ENCODE results near the gene CRLF1.

Gene CRLF1

DNA sequence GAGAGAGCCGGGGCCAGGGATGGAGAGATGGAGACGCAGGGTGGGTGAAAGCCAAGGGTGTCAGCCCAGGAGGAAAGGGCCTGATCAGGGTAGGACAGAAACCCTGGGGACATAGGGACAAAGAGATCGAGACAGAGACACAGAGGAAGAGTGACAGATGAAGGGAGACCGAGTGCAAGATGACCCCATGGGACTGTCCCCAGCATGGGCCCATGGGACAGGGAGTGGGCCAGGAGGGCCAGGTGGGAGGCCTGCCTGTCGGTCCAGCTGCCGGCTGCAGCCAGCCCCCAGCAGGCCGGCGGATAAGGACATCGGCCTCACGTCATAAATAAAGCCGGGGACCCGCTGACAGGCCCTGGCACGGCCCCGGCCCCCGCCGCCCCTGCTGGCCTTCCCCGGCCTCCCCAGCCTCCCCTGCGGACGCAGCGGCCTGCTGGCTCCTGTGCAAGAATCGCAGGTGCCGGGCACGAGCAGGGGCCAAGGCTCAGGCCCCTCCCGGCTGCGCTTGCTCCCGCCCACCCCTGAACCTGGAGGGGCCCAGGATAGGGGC is 11.7 kb downstream of the CRLF1 start:
- H3K27ac ChIP-seq: peak overlapping the region; percentile 50

DNA sequence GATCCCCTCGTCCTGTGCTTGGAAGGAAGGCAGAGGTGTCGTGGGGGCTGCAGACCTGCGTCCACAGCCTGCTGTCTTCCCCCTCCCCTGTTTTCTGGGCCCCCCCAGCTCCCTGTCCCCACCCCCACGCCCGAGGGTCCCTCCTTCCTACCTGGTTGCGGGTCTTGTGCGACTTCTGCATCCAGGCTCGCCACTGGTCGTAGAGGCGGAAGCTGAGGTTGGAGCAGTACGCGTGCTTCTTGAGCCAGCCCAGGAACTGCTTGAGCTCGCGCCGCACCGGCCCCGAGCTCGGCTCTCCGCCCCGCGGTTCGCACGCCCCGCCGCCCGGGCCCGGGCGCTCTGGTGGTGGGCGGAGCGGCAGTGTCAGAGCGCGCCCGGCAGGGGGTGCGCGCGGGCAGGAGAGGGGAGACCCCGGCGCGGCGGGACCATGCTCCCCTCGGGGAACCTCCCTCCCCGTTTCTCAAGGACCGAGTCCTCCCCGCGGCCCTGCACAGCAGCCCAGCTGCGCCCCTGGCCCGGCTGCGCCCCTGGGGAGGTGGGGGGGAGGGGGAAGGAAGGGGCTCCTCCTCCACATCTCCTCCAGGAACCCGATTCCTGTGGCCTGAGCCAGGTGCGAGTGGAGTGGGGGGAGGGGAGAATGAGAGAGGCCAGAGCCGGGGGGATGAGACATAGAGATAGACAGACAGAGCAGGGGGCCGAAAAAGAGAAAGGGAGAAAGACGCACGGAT is 12.3 kb downstream of the CRLF1 start:
- TF ChIP-seq, protein P1, sequence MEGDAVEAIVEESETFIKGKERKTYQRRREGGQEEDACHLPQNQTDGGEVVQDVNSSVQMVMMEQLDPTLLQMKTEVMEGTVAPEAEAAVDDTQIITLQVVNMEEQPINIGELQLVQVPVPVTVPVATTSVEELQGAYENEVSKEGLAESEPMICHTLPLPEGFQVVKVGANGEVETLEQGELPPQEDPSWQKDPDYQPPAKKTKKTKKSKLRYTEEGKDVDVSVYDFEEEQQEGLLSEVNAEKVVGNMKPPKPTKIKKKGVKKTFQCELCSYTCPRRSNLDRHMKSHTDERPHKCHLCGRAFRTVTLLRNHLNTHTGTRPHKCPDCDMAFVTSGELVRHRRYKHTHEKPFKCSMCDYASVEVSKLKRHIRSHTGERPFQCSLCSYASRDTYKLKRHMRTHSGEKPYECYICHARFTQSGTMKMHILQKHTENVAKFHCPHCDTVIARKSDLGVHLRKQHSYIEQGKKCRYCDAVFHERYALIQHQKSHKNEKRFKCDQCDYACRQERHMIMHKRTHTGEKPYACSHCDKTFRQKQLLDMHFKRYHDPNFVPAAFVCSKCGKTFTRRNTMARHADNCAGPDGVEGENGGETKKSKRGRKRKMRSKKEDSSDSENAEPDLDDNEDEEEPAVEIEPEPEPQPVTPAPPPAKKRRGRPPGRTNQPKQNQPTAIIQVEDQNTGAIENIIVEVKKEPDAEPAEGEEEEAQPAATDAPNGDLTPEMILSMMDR (IDR thresholded peaks at IDR 0.05): peak; percentile 96
- TF ChIP-seq ZFX (IDR thresholded peaks at IDR 0.05; ENCODE audit: borderline replicate concordance): no peak
- H3K27ac ChIP-seq: peak overlapping the region; percentile 50

More for the DNA sequence above, 11.7 kb downstream of the CRLF1 start:
- TF ChIP-seq, protein P1 (IDR thresholded peaks at IDR 0.05): no peak
- no peak for TF ChIP-seq ZFX (IDR thresholded peaks at IDR 0.05; ENCODE audit: borderline replicate concordance)

DNA sequence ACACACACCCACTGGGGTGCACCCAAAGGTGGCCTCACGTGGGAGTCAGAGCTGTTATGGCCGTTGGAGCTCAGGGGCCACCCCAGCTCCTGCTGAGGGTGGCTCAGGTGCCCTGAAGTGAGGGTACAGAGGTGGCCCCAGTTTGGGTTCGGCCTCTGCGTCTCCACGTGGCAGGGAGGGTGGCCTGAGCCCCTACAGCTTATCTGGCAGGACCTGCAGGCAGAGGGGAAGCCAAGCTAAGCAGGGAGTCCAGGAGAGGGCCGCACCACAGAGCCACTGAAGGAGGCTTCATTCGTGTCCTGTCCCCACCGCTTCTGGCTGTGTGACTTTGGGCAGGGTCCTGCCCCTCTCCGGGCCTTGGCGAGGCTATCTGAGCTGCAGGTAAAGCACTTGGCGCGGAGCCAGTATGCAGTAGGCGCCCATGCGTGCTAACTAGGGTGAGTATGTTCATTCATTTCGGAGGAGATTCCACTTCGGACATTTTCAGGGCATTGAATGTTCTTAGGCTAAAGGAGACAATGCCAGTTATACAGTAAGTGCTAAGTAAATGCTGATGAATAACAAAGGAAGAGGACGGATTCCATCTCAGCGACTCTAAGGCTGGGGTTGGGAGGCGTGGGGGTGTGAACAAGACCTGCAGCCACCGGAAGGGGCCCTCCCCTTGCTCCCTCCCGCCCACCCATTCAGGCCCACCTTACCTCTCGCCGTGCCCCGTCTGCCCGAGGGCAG is 13.1 kb downstream of the CRLF1 start:
- TF ChIP-seq, protein P1 (IDR thresholded peaks at IDR 0.05): no peak
- no peak for TF ChIP-seq ZFX (IDR thresholded peaks at IDR 0.05; ENCODE audit: borderline replicate concordance)

DNA sequence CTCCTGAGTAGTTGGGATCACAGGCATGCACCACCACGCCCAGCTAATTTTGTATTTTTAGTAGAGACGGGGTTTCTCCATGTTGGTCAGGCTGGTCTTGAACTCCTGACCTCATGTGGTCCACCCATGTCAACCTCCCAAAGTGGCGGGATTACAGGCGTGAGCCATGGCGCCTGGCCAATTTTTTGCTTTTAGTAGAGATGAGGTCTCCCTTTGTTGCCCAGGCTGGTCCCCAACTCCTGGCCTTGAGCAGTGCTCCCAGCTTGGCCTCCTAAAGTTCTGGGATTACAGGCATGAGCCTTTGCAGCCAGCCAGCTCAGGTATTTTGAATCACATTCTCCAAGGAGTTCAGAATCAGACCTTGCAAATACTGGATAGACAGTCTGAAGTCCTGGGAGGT is 13.9 kb downstream of the CRLF1 start:
- peak overlapping the region; percentile 50 for H3K27ac ChIP-seq

More for the DNA sequence above, 13.1 kb downstream of the CRLF1 start:
- peak overlapping the region; percentile 50 for H3K27ac ChIP-seq

DNA sequence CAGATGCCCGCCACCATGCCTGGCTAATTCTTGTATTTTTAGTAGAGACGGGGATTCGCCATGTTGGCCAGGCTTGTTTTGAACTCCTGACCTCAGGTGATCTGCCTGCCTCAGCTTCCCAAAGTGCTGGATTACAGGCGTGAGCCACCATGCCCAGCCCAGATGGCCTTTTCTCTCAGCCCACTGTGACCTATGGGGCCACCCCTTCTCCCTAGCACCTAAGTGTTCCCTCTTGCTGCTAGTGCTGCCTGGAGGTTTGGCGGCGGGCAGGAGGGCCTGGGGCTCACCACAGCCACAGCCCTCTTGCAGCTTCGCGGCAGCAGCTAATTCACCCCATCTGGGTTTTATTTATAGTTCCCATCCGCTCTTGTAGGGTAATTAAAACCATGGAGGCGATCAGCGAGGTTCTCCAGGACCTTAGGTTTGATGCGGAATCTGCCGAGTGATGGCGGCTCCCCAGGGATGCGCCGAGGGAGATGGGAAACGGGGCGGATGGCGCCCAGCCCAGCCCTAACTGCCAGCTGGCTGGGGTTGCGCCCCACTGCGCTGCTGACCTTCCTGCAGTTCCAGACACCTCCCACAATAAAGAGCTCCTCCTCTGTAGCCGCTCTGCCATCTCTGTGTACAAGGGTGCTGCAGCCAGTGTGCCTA is 14.7 kb downstream of the CRLF1 start:
- peak overlapping the region; percentile 50; the same call in 1 of the 2 replicates for H3K27ac ChIP-seq
- TF ChIP-seq, protein P1 (IDR thresholded peaks at IDR 0.05): no peak
- TF ChIP-seq ZFX (IDR thresholded peaks at IDR 0.05; ENCODE audit: borderline replicate concordance): no peak

DNA sequence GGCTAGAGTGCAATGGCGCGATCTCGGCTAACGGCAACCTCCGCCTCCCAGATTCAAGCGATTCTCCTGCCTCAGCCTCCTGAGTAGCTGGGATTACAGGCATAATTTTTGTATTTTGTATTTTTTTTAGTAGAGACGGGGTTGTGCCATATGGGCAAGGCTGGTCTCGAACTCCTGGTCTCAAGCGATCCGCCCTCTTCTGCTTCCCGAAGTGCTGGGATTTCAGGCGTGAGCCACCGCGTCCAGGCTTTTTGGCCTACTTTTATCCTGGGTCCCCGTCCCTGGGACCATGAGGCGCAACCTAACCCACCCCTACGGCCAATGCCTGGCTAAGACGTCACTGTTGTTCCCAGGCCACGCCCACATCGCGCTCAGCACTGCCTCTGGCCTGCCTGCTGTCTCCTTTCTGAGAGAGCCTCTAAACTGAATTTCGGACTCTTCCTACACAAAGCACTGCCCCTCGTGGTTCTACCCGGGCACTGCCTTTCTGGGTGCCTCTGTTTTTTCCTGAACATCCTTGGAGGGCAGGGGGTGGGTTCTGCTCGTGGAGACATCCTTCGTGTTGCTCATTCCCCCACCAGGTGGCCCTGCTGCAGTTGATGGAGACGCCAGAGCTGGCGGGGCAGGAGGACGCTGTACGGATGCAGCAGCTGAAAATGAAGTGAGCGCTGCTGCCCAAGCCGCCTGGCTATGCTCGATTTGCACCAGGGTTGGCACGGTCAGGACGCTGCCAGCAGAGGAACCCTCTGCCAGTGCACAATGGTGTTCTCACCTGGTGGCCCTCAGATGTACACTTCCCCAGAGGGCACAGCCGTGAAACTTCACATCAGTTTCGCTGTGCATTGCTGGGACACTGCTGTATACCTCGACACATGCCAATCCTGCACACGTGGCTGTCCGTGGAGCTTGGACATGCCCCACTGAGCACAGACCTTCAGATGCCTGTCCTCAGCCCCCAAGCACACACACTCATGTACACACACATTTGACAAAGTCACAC is 16.0 kb downstream of the CRLF1 start:
- TF ChIP-seq, protein P1 (IDR thresholded peaks at IDR 0.05): peak; percentile 18; the same call in 1 of the 2 replicates
- no peak for TF ChIP-seq ZFX (IDR thresholded peaks at IDR 0.05; ENCODE audit: borderline replicate concordance)
- peak overlapping the region; percentile 91 for H3K27ac ChIP-seq

Data from 22Rv1 (cell line).